ENCODE measurements around the gene RFPL4A.
"Not testable (repeated sequence)": the region's sequence is repeated elsewhere in the genome, so short reads cannot be mapped to it uniquely, and the experiment has no call there.

The RFPL4A gene

GRCh38 chr19:55758797-55759196, at the start of gene RFPL4A:
RFPL4A (plus strand) TSS chr19:55759097; CDS start chr19:55761801, 2,704 bp downstream.
- DNase-seq (ENCODE audit: low read depth) = not testable (repeated sequence)

GRCh38 chr19:55711719-55712118, 47.2 kb upstream of the RFPL4A start:
- no peak for DNase-seq (ENCODE audit: low read depth)

GRCh38 chr19:55712804-55713631, 45.9 kb upstream of the RFPL4A start:
- no peak for DNase-seq (ENCODE audit: low read depth)

- no peak for DNase-seq (ENCODE audit: low read depth)
Observed at GRCh38 chr19:55716531-55716930, 42.4 kb upstream of the RFPL4A start.

- no peak for DNase-seq (ENCODE audit: low read depth)
Observed at GRCh38 chr19:55717251-55717650, 41.6 kb upstream of the RFPL4A start.

- DNase-seq (ENCODE audit: low read depth) = not testable (repeated sequence)
Observed at GRCh38 chr19:55717879-55718711, 40.8 kb upstream of the RFPL4A start.

- DNase-seq (ENCODE audit: low read depth) = no peak
Observed at GRCh38 chr19:55720214-55720746, 38.6 kb upstream of the RFPL4A start.

DNA sequence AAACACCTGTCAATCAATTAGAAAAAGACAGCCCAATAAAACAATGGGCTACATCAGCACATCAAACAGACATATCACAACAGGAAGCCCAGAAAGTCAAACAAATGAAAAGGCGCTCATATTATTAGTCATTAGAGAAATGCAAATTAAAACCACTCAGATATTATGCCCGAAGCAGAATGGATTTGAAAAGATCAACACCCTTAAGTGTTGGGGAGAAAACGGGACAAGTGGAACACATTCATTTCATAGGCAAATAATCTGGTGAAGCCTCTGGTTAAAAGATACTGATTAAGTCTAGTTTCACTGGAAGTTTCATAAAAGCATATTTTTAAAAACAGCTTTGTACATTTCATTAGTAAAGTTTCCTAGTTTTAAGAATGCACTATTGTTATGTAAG, 38.1 kb upstream of the RFPL4A start:
- DNase-seq (ENCODE audit: low read depth) = no peak

GRCh38 chr19:55723491-55723890, 35.4 kb upstream of the RFPL4A start:
- DNase-seq (ENCODE audit: low read depth) = no peak

DNA sequence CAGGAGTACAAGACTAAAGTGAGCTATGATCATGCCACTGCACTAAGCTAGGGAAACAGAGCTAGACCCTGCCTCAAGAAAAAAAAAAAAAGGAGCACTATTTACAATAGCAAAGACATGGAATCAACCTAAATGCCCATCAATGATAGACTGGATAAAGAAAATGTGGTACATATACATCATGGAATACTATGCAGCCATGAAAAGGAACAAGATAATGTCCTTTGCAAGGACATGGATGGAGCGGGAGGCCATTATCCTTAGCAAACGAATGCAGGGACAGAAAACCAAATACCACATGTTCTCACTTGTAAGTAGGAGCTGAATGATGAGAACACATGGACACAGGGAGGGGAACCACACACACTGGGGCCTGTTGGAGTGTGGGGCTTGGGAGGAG, 28.5 kb upstream of the RFPL4A start:
- DNase-seq (ENCODE audit: low read depth) = not testable (repeated sequence)

GRCh38 chr19:55738302-55738701, 20.6 kb upstream of the RFPL4A start, which contains the start of gene NLRP9:
NLRP9 (minus strand) TSS chr19:55738402; CDS start chr19:55738374, 28 bp downstream.
- DNase-seq (ENCODE audit: low read depth) = no peak

DNA sequence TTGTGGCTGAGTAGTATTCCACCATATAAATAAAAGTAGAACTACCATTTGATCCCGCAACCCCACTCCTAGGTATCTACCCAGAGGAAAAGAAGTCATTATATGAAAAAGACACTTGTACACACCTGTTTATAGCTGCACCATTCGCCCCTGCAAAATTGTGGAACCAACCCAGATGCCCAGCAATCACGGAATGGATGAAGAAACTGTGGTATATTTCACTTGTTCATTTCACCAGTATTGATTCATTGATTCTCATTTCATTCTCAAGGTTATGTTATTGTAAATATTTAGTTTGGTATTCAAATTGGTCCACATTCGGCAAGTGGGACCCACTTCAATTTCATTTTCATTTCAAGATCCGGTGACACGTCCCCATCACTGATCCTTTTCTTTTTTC, 8.2 kb upstream of the RFPL4A start:
- no peak for DNase-seq (ENCODE audit: low read depth)

GRCh38 chr19:55753401-55753800, 5.5 kb upstream of the RFPL4A start:
- DNase-seq (ENCODE audit: low read depth) = no peak

- not testable (repeated sequence) for DNase-seq (ENCODE audit: low read depth)
Observed at GRCh38 chr19:55756808-55757207, 2.1 kb upstream of the RFPL4A start.

DNA sequence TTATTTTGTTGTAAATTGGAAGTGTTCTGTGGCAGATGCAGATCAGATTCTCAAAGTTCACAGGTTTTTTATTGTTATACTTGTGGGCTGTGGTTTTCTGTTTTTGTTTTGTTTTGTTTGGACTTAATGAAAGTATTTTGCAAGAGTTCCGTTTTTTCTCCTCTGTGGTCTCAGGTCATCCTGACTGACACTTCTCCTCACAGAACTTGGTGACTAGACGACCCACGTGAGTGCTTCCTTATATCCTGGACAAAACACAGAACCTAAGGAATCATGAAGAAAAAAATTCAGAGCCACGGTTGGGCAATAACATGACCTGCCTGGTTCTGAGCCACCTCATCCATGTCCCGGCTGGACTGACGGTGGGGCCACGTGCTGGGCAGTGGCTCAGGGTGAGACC, 7.6 kb downstream of the RFPL4A start:
- no peak for DNase-seq (ENCODE audit: low read depth)

GRCh38 chr19:55768818-55769217, 9.9 kb downstream of the RFPL4A start, which contains the start of gene RFPL4AL1:
RFPL4AL1 (plus strand) TSS chr19:55769118; CDS start chr19:55771805, 2,687 bp downstream.
- DNase-seq (ENCODE audit: low read depth) = not testable (repeated sequence)

DNA sequence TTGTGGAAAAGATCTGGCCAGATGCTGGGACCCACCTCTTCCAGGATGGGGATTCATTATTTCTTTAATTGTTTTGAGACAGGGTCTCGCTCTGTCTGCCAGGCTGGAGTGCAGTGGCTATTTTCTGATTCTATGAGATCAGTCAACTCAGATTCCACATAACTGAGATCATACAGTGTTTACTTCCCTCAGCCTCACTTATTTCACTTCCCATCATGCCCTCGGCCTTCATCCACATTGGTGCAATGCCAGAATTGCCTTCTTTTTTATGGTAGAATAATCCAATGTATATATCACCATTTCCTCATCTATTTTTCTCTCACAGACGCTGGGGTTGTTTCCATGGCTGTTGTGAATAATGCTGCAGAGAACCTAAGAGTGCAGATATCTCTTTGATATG, 10.7 kb downstream of the RFPL4A start:
- not testable (repeated sequence) for DNase-seq (ENCODE audit: low read depth)

GRCh38 chr19:55777528-55777927, 18.6 kb downstream of the RFPL4A start:
- no peak for DNase-seq (ENCODE audit: low read depth)

DNA sequence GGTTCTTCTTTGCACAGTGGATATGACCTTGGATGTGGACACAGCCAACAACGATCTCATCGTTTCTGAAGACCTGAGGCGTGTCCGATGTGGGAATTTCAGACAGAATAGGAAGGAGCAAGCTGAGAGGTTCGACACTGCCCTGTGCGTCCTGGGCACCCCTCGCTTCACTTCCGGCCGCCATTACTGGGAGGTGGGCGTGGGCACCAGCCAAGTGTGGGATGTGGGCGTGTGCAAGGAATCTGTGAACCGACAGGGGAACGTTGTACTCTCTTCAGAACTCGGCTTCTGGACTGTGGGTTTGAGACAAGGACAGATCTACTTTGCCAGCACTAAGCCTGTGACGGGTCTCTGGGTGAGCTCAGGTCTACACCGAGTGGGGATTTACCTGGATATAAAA, 19.4 kb downstream of the RFPL4A start:
- DNase-seq (ENCODE audit: low read depth) = no peak

DNA sequence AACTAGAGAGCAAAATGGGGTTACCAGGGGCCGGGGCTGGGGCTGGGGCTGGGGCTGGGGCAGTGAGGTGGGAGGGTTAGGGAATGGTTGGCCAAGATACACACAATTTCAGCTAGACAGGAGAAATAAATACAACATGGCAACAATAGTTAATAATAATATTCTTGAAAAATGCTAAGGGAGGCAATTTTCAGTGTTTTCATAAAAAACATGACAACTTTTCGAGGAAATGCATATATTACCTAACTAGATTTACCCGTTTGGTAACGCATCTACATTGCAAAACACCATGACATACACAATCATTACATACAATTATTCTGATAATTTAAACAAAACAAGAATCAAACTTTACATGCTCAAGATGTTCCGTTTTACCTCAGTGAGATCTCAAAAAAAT, 22.2 kb downstream of the RFPL4A start:
- DNase-seq (ENCODE audit: low read depth) = no peak

DNA sequence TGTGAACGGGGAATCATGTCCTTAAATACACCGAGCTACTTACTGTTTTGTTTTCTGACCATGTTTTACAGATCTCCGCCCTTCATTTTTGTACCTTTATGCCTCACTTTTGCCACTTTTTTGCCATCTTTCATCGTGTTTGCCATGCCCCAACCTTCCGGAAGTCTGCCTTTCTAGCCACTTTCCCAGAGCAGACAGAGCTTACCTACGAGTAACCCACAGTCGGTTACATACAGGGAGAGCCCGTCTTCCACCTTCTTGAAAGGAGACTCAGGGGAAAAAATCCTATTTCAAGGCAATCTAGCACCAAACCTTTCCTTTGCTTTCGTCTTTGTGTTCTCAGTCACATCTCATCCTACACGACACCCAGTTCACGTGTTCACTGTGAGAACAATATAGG, 36.1 kb downstream of the RFPL4A start:
- DNase-seq (ENCODE audit: low read depth) = no peak

- no peak for DNase-seq (ENCODE audit: low read depth)
Observed at GRCh38 chr19:55801416-55801815, 42.5 kb downstream of the RFPL4A start.

DNA sequence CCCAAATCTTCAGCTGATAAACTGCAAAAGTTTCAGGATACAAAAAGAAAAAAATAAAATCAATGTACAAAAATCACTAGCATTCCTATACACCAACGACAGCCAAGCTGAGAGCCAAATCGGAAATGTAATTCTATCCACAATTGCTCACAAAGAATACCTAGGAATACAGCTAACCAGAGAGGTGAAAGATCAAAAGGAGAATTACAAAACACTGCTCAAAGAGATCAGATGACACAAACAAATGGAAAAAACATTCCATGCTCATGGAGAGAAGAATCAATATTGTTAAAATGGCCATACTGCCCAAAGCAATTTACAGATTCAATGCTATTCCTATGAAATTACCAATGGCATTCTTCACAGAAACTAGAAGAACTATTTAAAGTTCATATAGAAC, 43.4 kb downstream of the RFPL4A start:
- DNase-seq (ENCODE audit: low read depth) = no peak

Data from stromal cell of bone marrow (primary cell).